Measurements from ENCODE around the gene HNRNPF.
"Not testable (repeated sequence)": the region's sequence is repeated elsewhere in the genome, so short reads cannot be mapped to it uniquely, and the experiment has no call there.

Gene HNRNPF

DNA sequence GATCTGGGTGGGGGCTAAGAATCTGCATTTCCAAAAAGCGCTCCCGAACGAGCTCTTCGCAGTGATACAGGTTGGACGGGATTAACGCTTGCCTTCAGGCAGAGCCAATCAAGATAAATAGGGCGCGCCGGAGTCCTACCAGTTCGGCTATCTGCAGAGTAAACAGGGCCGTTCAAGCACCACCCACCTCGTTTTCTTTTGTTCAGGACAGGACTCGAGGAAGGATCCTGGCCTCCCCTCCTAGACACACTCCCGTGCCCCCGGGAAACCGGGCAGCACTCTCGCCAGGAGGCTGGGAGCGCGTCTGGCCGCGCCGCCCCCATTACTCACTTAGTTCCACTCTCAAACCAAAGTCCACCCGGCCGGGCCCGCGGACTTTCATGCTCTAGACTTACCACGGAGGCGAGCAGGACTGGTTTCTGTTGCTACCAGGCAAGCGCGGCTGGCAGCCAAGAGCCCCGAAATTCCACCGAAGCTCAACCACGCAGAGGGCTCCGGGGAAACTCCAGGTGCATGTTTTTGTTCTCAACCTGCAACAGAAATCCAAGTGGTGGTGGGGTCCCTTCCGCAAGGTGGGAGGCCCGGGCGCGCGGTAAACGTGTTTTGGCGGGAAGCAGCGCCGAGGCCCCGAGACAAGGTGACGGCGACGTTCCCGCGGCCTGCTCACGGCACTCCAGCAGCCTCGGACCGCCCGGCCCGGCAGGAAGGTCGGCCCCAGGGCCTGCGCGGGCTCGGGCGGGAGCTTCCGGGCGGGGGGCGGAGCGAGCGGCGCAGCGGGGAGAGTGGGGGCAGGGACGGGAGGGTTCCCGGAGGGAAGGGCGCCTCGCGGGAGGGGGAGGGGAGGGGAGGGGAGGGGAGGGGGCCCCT, 12.7 kb downstream of the HNRNPF start:
- DNase-seq: peak; percentile 87

DNA sequence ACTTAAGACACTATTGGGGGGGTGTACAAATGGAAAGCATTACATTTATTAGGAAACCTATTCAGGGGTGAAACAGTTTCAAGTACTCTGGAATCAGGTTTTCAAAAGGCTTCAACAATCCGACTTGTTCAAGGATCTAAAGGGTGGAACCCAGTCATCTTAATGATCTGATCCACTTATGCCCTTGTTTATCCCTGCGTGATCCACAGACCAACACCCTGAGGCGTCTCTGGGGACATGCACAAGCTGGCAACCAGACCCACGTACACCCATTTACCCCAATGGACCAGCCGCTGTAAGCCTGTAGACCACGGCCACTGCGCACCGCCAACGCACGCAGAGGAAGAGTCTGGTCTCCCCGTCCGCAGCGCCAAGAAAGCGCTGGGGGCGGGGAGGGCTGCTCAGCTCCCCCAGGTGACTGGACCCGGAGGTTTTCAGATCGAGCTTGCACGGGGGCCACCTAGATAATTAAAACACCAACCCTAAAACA, 13.4 kb downstream of the HNRNPF start:
- peak; percentile 90 for DNase-seq

DNA sequence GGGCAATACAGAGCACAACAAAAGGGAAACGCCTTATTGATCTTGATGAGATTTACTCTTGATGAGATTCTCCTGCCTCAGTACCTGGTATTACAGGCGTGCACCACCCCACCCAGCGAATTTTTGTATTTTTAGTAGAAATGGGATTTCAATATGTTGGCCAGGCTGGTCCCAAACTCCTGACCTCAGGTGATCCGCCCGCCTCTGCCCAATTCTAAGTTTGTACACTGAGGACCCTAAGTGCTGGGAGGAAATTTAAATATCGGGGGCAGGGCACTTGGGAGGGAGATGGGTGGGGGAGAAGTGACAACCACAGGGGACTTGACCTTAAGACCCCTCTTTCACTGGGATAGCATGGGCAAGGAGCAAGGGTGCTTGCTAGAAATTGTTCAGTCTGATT, 14.1 kb downstream of the HNRNPF start:
- no peak for DNase-seq

DNA sequence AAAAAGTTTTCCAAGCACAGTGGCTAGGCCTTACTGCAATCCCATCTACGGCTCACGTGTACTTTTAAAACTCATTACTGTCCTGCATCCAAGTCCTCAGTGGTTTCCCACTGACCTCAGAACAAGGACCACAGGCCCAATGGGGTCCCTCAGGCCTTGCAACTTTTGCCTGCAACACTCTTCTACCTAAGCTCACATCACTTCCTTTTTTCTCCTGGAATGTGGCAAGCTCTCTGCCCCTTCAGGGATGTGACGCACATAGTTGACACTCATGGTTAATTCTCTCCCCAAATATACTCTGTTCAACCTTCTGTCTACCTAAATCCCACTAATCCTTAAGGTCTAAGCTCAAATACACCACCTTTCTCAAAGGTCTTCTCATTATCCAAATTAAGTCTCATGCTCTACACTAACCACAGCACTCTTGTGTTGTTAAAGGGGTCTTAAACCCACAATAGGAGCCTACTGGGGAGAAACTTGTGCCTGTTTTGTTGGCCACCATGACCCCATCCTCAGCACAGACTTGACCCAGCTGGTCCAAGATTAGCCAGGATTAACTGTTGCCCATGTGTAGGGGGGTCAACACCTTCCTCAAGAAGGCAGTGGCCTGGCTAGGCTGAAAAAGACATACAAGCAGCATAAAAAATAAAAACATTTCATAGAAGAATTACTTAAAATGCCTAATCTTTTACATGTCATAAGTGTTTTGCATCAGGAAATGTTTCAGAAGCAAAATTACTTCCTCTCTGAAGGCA, 15.2 kb downstream of the HNRNPF start:
- peak; percentile 64 for DNase-seq

DNA sequence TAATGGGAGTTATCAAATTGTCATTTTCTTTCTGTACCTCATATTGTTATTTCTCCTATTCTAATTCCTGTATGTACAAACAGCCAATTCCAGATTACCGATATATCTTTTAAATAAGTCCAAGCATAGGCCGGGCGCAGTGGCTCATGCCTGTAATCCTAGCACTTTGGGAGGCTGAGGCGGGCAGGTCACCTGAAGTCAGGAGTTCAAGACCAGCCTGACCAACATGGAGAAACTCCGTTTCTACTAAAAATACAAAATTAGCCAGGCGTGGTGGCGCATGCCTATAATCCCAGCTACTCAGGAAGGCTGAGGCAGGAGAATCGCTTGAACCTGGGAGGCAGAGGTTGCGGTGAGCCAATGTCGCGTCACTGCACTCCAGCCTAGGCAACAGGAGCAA, 15.8 kb downstream of the HNRNPF start:
- DNase-seq: not testable (repeated sequence)

DNA sequence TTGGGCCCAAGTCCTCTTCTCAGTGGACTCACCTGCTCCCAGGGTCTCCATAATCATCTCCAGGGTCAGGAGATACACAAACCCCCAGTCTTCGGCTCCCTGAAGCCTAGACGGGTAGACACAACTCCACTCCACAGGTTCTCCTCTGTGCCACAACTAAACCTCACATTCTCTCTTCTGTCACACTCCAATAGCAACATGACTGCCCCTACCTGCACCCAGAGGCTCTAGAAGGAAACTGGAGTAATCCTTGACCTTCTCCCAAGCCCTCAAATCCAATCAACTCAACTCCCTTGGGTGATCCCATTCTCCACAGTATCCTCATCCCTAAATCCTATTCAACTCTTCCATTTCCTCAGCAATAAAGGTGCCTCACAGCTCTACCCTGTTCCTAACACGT, 16.2 kb downstream of the HNRNPF start:
- DNase-seq: peak; percentile 66

DNA sequence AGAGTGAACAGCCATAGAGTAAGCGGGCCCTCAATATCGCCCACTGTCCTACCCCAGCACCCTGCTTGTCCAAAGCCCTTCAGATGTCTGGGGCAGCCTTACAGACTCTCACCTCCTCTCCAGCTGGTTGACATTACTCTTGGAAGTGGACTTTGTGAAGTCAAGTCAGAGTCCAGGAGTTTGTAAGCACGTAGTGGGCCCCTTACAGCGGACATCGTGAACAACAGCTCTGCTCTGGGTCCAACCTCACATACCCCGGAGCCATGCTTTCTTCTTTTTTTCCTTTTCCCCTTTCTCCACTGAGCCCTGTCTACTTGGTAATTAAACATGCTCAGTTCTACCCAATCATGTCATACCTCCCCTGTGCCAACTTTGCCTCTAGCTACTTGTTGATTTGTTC, 17.5 kb downstream of the HNRNPF start:
- DNase-seq: no peak

DNA sequence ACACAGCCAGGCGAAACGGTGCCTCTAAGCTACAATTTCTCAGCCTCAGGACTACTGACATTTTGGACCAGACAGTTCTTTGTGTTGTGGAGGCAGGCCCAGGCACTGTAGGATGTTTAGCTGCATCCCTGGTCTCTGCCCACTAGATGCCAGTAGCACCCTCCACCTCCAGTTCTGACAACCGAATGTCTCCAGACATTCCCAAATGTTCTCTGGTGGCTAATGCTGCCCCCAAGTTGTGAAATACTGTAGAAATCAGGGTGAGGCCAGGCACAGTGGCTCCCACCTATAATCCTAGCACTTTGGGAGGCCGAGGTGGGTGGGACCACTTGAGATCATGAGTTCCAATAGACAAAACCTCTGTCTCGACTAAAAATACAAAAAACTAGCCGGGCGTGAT, 18.2 kb downstream of the HNRNPF start:
- peak; percentile 46 for DNase-seq

DNA sequence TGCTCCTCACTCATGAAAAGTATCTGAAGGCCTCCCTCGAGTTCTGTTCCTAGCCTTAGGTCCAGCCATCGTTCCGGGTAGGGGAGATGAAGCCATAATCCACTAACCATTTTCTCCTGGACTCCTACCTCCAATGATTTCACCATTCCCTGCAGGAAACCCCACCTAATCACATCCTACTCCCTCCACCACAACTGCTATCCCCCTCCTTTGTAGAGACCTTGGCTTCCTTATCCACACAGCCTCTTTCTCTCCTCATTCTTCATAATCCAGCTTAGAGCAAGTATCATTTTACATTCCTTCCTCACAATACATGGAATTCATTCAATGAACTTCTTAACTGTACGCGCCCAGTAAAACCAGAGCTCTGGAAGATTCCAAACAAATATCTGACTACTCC, 18.7 kb downstream of the HNRNPF start:
- no peak for DNase-seq

DNA sequence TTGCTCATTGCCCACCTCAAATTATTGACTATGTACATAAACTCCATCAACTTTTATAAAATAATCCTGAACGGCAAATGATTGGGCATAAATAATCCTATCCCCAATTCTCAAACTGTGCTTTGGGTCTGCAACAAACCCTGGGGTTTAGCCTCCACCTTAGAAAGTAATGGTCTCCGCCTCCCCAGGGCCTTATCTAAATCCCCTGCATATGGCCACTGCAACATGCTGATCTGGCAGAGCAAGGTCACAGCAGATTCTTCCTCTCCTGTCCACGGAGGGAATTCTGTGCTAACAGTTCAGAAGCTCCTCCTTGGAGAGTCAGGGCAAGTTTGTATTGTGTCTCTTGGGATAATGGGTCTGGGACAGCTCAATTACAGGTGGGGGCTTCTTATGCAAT, 19.1 kb downstream of the HNRNPF start:
- DNase-seq: peak; percentile 52

DNA sequence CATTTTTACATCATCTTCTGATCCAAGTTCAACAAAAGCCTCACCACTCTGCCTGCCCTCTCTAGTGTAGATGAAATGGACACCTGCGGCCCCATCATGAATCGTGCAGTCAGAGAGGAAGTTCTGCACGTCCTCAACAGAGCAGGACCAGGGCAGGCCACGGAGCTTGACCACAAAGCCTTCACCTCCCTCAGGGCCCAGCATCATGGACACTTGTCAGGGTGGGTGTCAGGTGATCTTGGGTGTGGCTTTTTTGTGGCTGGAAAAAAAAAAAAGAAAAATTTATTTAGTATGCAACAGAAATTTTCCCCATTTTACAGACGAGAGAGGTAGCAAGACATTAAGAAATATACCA, 21.3 kb downstream of the HNRNPF start:
- DNase-seq: no peak

DNA sequence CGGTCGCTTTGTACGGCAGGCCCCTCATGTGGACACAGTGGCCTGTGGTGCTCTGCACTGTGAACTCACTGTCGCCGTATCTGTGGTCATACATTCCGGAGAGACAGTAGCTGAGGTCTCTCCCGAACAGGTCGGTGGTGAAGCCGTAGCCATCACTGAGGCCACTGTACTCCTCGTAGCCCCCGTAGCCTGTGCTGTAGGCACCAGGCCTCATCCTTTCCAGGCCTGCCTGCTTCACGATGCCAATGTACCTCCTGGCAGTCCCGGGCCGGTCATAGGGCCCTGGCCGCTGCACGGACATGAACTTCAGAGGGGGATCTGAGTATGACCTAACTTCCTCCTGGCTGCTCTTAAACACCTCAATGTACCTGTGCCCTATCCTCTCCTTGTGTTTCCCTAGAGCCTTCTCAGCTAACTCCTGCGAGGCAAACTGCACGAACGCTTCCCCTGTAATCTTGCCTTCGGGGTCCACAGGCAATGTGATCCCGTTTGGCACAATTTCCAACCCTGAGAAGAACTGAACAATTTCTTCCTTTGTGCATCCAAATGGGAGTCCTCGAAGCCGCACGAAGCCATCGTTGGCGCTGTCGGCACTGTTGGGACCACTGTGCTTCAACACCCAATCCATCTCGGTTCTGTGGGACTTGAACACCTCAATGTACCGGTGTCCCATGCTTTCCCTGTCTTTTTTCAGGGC, 21.9 kb downstream of the HNRNPF start:
- DNase-seq: no peak

DNA sequence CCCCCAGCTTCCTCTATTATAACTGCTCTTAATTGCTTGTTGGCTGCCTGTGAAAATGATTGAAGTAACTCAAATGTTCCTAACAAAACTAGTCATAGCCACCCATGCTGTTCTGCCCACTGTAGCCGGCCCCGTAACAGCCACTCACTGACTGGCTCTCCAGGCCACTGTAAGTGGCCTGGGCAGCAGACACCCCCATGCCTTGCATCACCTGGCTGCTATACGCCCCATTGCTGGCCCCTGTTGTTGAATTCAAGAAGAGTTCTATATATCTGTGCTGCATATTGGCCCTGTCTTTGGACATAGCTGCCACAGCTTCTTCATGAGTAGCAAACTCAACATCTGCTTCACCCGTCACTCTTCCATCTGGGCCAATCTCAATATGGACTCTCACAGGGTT, 22.4 kb downstream of the HNRNPF start:
- no peak for DNase-seq

DNA sequence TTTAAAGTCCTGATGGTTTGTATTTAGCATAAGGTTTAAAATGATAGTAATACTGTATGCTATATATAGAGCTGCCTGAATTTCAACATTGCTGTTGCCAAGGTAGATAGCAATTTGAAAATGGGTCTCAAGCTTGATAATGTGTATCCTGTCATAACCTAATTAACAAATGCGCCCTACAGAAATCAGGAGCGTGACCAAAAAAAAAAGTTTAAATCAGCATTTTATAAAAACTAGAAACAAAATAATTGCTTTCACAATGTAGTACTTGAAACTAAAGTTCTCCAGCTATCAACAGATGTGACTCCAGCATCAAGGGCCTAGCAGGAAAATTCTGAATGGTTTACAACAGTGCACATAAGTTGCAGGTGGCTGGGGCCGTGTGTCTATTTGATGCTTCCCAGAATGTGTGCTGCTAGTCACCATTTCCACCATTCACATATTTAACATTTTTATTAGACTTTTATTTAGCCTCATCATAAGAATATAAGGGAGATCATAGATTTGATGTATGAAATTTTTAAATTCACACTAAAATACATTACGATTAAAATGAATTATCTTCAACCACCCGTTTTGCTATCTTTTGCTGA, 23.5 kb downstream of the HNRNPF start:
- DNase-seq: no peak

DNA sequence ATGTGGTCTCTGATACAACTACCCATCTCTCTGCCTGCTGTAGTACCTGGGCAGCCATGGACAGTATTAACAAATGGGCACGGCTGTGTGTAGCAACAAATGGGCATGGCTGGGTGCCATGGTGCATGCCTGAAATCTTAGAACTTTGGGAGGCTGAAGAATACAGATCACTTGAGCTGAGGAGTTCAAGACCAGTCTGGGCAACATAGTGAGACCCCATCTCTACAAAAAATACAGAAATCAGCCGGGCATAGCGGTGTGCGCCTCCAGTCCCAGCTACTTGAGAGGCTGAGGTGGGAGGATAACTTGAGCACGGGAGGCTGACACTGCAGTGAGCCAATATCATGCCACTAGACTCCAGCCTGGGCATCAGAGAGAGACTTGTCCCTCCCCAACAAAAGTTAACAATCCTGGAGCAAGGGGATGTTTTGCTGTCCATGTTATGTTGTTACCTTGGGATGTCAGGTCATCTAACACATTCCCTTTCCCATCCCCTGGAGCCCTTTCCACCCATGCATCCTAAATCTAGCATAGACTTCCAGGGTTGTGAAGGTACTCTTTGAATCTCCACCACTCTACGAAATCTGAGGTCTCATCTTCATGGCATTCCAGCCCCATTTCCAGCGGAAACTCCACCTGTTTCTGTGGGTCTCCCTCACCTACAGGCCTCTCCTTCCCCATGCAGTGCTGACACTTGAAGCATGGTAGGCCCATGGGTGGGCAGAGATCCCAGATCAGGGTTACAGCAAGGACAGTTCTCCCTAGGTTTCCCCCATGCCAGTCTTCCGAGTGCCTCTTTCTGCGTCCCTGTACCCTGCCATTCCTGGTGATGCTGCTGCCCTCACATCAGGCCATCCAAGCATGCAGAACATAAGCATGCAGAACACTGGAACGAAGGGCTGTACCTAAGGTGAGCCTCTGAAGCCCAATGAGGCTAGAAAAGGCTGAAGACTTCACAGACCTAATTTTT, 24.4 kb downstream of the HNRNPF start:
- DNase-seq: peak; percentile 45

DNA sequence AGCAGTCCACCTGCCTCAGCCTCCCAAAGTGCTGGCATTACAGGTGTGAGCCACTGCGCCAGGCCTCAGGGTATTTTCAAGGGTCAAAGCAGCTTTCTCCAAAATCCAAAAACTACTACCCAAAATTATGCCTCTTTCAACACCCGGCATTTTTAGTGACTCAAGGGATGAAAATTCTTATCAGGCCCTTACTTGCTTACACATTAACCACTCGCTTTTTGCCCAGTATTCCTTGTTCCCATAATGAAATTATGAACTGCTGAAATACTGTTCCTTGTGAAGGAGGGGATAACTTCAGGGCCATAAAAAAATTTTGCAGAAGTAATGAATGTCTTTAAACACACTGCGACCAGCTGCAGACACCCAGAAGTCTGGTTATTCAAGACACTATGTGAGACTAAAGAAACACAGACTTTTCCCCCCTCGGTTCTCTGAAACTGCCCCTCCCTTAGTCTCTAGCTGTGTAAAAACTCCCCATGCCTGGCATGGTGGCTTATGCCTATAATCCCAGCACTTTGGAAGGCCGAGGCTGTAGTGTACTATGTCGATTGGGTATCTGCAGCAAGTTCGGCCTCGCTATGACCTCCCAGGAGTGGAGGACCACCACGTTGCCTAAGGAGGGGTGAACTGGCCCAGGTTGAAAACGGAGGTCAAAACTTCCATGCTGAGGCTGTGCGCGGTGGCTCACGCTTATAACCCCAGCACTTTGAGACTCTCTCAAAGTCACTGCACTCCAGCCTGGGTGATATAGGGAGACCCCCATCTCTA, 25.6 kb downstream of the HNRNPF start:
- DNase-seq: peak; percentile 18

DNA sequence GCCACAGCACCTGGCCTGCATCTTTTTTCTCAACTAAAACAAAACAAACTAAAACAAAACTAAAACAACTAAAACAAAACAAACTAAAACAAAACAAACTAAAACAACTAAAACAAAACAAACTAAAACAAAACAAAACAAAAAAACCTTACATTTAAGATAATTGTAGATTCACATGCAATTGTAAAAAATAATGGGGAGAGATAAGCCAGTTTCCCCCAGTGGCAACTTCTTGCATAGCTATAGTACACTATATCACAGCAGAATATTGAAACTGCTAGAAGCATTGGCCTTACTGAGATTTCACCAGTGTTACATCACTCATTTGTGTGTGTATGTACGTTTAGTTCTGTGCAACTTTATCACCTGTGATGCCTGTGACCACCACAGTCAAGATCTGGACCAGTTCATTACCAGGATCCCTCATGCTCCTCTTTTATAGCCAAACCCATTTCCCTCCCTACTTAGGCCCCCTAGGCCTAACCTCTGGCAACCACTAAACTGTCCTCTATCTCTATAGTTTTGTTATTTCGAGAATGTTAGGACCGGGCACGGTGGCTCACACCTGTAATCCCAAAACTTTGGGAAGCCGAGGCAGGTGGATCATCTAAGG, 28.3 kb downstream of the HNRNPF start:
- DNase-seq: no peak

DNA sequence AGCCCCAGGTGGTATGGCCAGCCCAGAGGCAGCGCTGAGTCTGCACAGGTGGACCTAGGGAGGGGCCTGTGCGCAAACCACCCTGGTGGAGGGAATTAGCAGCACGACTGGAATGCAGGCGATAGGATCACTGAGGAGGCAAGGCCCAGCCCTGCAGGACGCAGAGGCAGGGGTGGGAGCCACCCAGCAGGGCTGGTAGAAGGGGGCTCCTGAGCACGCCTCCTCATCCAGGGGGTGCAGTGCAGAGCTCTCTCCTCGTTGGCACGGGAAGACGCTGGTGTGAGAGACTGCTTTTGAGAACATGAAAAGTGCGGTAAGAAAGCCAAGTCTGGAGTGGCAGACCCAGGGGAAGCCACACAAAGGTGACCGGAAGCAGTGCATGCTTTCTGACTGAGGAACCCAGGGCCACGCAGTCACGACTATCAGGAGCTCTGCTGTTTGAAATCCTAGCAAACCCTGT, 31.5 kb downstream of the HNRNPF start:
- no peak for DNase-seq

DNA sequence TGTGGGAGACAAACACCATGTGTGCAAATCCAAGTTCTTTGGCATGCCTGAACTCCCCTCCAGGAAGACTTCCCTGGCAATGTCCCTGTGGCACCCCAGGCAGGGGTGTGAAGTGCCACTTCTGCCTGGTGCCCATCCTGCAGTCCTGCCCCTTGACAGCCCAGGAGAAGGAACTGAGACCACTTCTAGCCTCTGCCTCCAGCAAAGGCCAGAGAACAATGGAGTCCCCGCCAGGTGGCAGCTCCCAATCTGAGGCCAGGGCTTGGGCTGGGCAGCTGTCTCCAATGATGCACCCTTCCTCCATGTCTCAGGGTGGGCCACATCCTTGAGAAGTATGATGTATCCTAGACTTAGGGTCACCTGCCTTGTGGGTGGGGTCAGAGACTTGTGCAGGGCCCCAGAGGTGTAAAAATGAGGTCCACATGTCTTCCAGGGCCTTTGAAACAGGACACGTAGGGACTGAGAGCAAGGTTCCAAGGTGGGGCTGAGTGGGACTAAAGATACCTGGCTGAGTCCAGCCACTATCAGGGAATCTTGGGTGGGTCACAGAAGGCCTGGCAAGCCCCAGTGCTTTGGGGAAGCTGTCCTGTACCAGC, 32.1 kb downstream of the HNRNPF start:
- DNase-seq: no peak

DNA sequence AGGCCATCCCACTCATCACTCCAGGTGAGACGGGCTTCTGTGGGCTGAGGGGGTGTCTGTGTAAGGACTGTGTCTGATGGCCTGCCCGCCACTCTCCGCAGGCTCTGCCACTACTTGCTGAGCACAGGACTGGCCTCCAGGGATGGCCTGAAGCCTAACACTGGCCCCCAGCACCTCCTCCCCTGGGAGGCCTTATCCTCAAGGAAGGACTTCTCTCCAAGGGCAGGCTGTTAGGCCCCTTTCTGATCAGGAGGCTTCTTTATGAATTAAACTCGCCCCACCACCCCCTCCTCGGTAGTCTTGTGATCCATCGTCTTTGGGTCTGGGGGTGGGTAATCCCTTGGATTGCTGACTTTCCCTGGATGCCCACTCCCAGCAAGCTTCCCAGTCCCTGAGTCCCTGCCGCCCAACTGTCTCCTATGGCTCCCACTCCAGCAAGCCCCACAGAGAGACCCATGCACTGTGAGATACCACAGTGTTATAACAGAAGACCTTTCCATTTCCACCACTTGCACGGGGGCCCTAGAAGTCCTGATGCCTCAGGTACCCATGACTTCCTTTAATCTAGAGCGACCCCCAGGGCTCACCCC, 32.8 kb downstream of the HNRNPF start:
- no peak for DNase-seq

Measured in NCI-H82 (cell line).